HCT116 (cell line): Measurements from ENCODE around the gene PTPRZ1. TPM values are rescaled to one million over a fixed set of nuclear protein-coding genes. Genes with fewer than 3 reads are reported as not detected.

ENCODE experiments used
- ATAC-seq: fragments of 200-7000 bp; cut with Tn5 transposase; 2 replicates; pipeline ENCODE4 v1.9.1; 2020; ENCODE audit warnings: mild to moderate bottlenecking, moderate library complexity
- BruUV-seq: library from RNA; stranded (reverse); fragments of 400-500 nt; replicated peaks from 2 replicates; lab custom pipeline; 2021; lab: Mats Ljungman, UMichigan
- CTCF ChIA-PET: fragments of 300-600 bp; sonication (Branson Sonifier 250); formaldehyde crosslinking; loops from one replicate; lab custom pipeline; 2021; ENCODE audit warnings: antibody characterized with exemption; lab: Charles Lee
- POLR2A ChIA-PET: fragments of 300-600, 350-600 bp; sonication (Branson Sonifier 250); formaldehyde crosslinking; loops from one replicate; lab custom pipeline; 2021; ENCODE audit warnings: antibody characterized with exemption; lab: Charles Lee
- RAD21 ChIA-PET, 2 experiments: fragments of 300-600 bp; sonication (Branson Sonifier 250); formaldehyde crosslinking; loops; one replicate each; lab custom pipeline; 2023; ENCODE audit warnings: low total read pairs in 2 of 2; ENCODE audit not compliant: uncharacterized antibody in 2 of 2, unreplicated experiment in 2 of 2, low non-redundant PET in 1 of 2; lab: Charles Lee
- DNase-seq: peaks from one replicate; pipeline ENCODE4 v3.0.0-alpha.2; 2010; ENCODE audit warnings: low read depth, low spot score
- H2AFZ ChIP-seq: fragments of 200-600 bp; shearing (Covaris generic), sonication (generic); 2 replicates; pipeline ENCODE4 v1.6.1; 2017; ENCODE audit warnings: low read depth, mixed run types, mixed read lengths, antibody characterized with exemption, low read length; ENCODE audit not compliant: poor library complexity, severe bottlenecking
- H3K27ac ChIP-seq: 2 replicates; pipeline ENCODE4 v1.5.1; 2012; ENCODE audit warnings: low read depth, low read length
- H3K27me3 ChIP-seq: fragments of 200-600 bp; sonication (generic); 2 replicates; pipeline ENCODE4 v1.6.1; 2016; ENCODE audit warnings: mixed run types, low read length, mixed read lengths; ENCODE audit not compliant: insufficient read depth
- H3K36me3 ChIP-seq, 2 experiments: fragments of 200-500 bp in 1 of 2; fragments of 200-600 bp in 1 of 2; sonication (Bioruptor generic) in 1 of 2; sonication (generic) in 1 of 2; 2 replicates each; pipeline versions ENCODE4 v1.5.1 to v1.6.1; 2014 to 2016; ENCODE audit warnings: low read length in 2 of 2, inconsistent platforms in 1 of 2, mixed read lengths in 1 of 2, mixed run types in 1 of 2; ENCODE audit not compliant: insufficient read depth in 2 of 2, control insufficient read depth in 1 of 2
- H3K4me1 ChIP-seq, 2 experiments: fragments of 200-600 bp in 1 of 2; sonication (generic) in 1 of 2; 2 replicates each; pipeline versions ENCODE4 v1.5.1 to v1.6.1; 2012 to 2017; ENCODE audit warnings: low read length in 2 of 2, inconsistent platforms in 1 of 2, mild to moderate bottlenecking in 1 of 2, mixed read lengths in 1 of 2, mixed run types in 1 of 2, moderate library complexity in 1 of 2; ENCODE audit not compliant: insufficient read depth in 2 of 2, control insufficient read depth in 1 of 2
- H3K4me2 ChIP-seq: fragments of 200-600 bp; sonication (generic); 2 replicates; pipeline ENCODE4 v1.6.1; 2017; ENCODE audit warnings: mixed run types, low read length, mixed read lengths
- H3K4me3 ChIP-seq, 2 experiments: fragments of 200-600 bp in 1 of 2; sonication (generic) in 1 of 2; replicated peaks in 1 of 2; 2 replicates each; pipeline ENCODE4 v1.5.1; 2011 to 2016; ENCODE audit warnings: low read length in 2 of 2, control low read depth in 1 of 2, low read depth in 1 of 2, mild to moderate bottlenecking in 1 of 2, mixed read lengths in 1 of 2, mixed run types in 1 of 2
- H3K79me2 ChIP-seq: fragments of 200-600 bp; sonication (generic); 2 replicates; pipeline ENCODE4 v1.6.1; 2017; ENCODE audit warnings: mild to moderate bottlenecking, mixed run types, low read length, moderate library complexity, mixed read lengths; ENCODE audit not compliant: insufficient read depth
- H3K9ac ChIP-seq: fragments of 200-600 bp; sonication (generic); 2 replicates; pipeline ENCODE4 v1.6.1; 2016; ENCODE audit warnings: low read length, mixed read lengths
- H3K9me2 ChIP-seq: fragments of 200-600 bp; sonication (generic), shearing (Covaris generic); 2 replicates; pipeline ENCODE4 v1.6.1; 2017; ENCODE audit warnings: mixed run types, mild to moderate bottlenecking, moderate library complexity; ENCODE audit not compliant: insufficient read depth
- H3K9me3 ChIP-seq, 2 experiments: fragments of 200-500 bp in 1 of 2; fragments of 200-600 bp in 1 of 2; sonication (Bioruptor generic) in 1 of 2; sonication (generic) in 1 of 2; 2 replicates each; pipeline ENCODE4 v1.6.1; 2014 to 2017; ENCODE audit warnings: low read length in 2 of 2, mixed read lengths in 2 of 2, inconsistent platforms in 1 of 2, low read depth in 1 of 2, mild to moderate bottlenecking in 1 of 2, mixed run types in 1 of 2, moderate library complexity in 1 of 2; ENCODE audit not compliant: control insufficient read depth in 1 of 2, insufficient read depth in 1 of 2
- H4K20me1 ChIP-seq: fragments of 200-600 bp; sonication (generic), shearing (Covaris generic); 2 replicates; pipeline ENCODE4 v1.6.1; 2017; ENCODE audit warnings: mixed run types, mild to moderate bottlenecking, moderate library complexity; ENCODE audit not compliant: insufficient read depth
- ATF3 ChIP-seq: IDR thresholded peaks from 2 replicates; pipeline ENCODE4 v1.6.1; 2012
- CEBPB ChIP-seq: IDR thresholded peaks from 2 replicates; pipeline ENCODE4 v1.6.1; 2012; ENCODE audit warnings: low read depth
- ELF1 ChIP-seq: IDR thresholded peaks from 2 replicates; pipeline ENCODE4 v1.6.1; 2012; ENCODE audit warnings: low read depth, borderline replicate concordance
- EZH2 ChIP-seq: fragments of 200-600 bp; sonication (generic); IDR thresholded peaks from 2 replicates; pipeline ENCODE4 v1.6.1; 2017; ENCODE audit warnings: antibody characterized with exemption, mixed run types
- EZH2phosphoT487 ChIP-seq: fragments of 200-600 bp; IDR thresholded peaks from 2 replicates; pipeline ENCODE4 v1.6.1; 2018; ENCODE audit warnings: antibody characterized with exemption, borderline replicate concordance
- POLR2A ChIP-seq: IDR thresholded peaks from 2 replicates; pipeline ENCODE4 v1.7.0; 2011; ENCODE audit warnings: borderline replicate concordance; ENCODE audit not compliant: insufficient read depth, insufficient read length; ENCODE audit errors: extremely low read depth
- POLR2AphosphoS5 ChIP-seq: IDR thresholded peaks from 2 replicates; pipeline ENCODE4 v1.6.1; 2011; ENCODE audit warnings: mild to moderate bottlenecking, low read depth, low read length, moderate library complexity
- REST ChIP-seq: IDR thresholded peaks from 2 replicates; pipeline ENCODE4 v1.6.1; 2012; ENCODE audit warnings: low read depth
- SIN3A ChIP-seq: IDR thresholded peaks from 2 replicates; pipeline ENCODE4 v1.6.1; 2012; ENCODE audit warnings: low read depth
- SRF ChIP-seq: IDR thresholded peaks from 2 replicates; pipeline ENCODE4 v1.6.1; 2012; ENCODE audit warnings: low read depth
- TCF7L2 ChIP-seq: IDR thresholded peaks from 2 replicates; pipeline ENCODE4 v1.7.0; 2011; ENCODE audit warnings: borderline replicate concordance, inconsistent platforms; ENCODE audit not compliant: insufficient read depth, insufficient read length; ENCODE audit errors: extremely low read depth
- YY1 ChIP-seq: IDR thresholded peaks from 2 replicates; pipeline ENCODE4 v1.6.1; 2011; ENCODE audit warnings: low read length, low read depth, moderate library complexity, mild to moderate bottlenecking; ENCODE audit not compliant: insufficient replicate concordance; ENCODE audit errors: extremely low read depth
- ZBTB33 ChIP-seq: IDR thresholded peaks from 2 replicates; pipeline ENCODE4 v1.6.1; 2011; ENCODE audit warnings: mild to moderate bottlenecking, low read length, moderate library complexity; ENCODE audit not compliant: insufficient replicate concordance; ENCODE audit errors: extremely low read depth
- ZNF274 ChIP-seq: fragments of 200-500 bp; sonication (Bioruptor generic); IDR thresholded peaks from 2 replicates; pipeline ENCODE4 v1.6.1; 2014; ENCODE audit warnings: mild to moderate bottlenecking, low read depth, low read length, inconsistent platforms
- intact Hi-C: fragments of 100-400 bp; cut with micrococcal nuclease; formaldehyde crosslinking; loops from 2 replicates; pipeline ENCODE4 v1.10.0; 2022
- total RNA-seq: library from RNA; stranded (reverse); gene quantifications from one replicate; pipeline ENCODE4 v1.2.1, GENCODE V29; 2021; ENCODE audit not compliant: unreplicated experiment
- TF ChIP-seq, protein P1 (sequence below), 3 experiments: fragments of 200-600 bp in 1 of 3; sonication (generic) in 1 of 3; IDR thresholded peaks in 2 of 3; conservative IDR thresholded peaks in 1 of 3; 2 replicates each; pipeline ENCODE4 v1.5.1; 2012 to 2017; ENCODE audit warnings: low read depth in 2 of 3, low read length in 2 of 3, antibody characterized with exemption in 1 of 3, borderline replicate concordance in 1 of 3, control low read depth in 1 of 3, mild to moderate bottlenecking in 1 of 3, mixed read lengths in 1 of 3, mixed run types in 1 of 3, moderate library complexity in 1 of 3; ENCODE audit not compliant: insufficient read depth in 1 of 3

The PTPRZ1 gene
- total RNA-seq, 1 experiment from 2014 or later, result 0.25 TPM

DNA sequence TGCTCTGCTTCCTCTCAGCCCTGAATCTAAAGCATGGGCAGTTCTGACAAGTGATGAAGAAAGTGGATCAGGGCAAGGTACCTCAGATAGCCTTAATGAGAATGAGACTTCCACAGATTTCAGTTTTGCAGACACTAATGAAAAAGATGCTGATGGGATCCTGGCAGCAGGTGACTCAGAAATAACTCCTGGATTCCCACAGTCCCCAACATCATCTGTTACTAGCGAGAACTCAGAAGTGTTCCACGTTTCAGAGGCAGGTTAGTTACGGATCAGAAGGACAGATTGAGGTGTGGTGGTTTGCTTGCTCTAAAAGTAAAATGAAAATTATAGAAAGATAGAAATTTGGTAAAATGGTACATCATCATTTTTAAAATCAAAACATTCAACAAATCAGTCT is 140.7 kb downstream of the PTPRZ1 start:
- Histone ChIP-seq H3K36me3 (no peaks in the 10 kb centered on the region), H3K27ac (no peak overlapping the region), H3K9ac (no peak overlapping the region), H3K9me3 (no peaks in the 10 kb centered on the region), H3K4me2 (no peak overlapping the region), H3K4me3 (no peak overlapping the region), H3K4me1 (no peaks in the 10 kb centered on the region), H2AFZ (no peak overlapping the region), H3K9me2 (no peaks in the 10 kb centered on the region), H3K27me3 (no peaks in the 10 kb centered on the region), H3K79me2 (no peaks in the 10 kb centered on the region), H4K20me1 (no peaks in the 10 kb centered on the region)
- DNase-seq, result no peak
- TF ChIP-seq POLR2A, result no peak
- TF ChIP-seq, protein P1, sequence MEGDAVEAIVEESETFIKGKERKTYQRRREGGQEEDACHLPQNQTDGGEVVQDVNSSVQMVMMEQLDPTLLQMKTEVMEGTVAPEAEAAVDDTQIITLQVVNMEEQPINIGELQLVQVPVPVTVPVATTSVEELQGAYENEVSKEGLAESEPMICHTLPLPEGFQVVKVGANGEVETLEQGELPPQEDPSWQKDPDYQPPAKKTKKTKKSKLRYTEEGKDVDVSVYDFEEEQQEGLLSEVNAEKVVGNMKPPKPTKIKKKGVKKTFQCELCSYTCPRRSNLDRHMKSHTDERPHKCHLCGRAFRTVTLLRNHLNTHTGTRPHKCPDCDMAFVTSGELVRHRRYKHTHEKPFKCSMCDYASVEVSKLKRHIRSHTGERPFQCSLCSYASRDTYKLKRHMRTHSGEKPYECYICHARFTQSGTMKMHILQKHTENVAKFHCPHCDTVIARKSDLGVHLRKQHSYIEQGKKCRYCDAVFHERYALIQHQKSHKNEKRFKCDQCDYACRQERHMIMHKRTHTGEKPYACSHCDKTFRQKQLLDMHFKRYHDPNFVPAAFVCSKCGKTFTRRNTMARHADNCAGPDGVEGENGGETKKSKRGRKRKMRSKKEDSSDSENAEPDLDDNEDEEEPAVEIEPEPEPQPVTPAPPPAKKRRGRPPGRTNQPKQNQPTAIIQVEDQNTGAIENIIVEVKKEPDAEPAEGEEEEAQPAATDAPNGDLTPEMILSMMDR (IDR thresholded peaks at IDR 0.05 in 2 of 3, conservative IDR thresholded peaks at IDR 0.05 in 1 of 3; ENCODE audit: borderline replicate concordance in 1 of 3, insufficient read depth in 1 of 3, low read depth in 2 of 3, low read length in 2 of 3), result no peak
- no peak for TF ChIP-seq REST
- TF ChIP-seq SRF, result no peak
- no peak for TF ChIP-seq SIN3A
- no peak for TF ChIP-seq ZNF274
- no peak for TF ChIP-seq YY1
- no peak for TF ChIP-seq ATF3
- TF ChIP-seq ZBTB33, result no peak
- TF ChIP-seq EZH2phosphoT487, result no peak
- no peak for TF ChIP-seq EZH2
- TF ChIP-seq POLR2AphosphoS5, result no peak
- no peak for TF ChIP-seq TCF7L2
- no peak for TF ChIP-seq CEBPB
- TF ChIP-seq ELF1, result no peak
- intact Hi-C loops, result loop anchor here (1.0 kb wide), 1 partner anchor 516 kb away; no protein-coding TSS in a partner anchor
- ChIA-PET RAD21 (no interaction called here), CTCF (no interaction called here), POLR2A (no interaction called here)
- no TSS peak for BruUV-seq
- ATAC-seq, result no peak
